DOHH2 (cell line): ENCODE results near the gene CAB39L.

Experiments
- H3F3A ChIP-seq: fragments of 200-600 bp; sonication (generic), shearing (Covaris generic); 2 replicates; pipeline ENCODE4 v1.6.0; 2016; ENCODE audit warnings: antibody characterized with exemption, mild to moderate bottlenecking; ENCODE audit not compliant: control insufficient read depth, insufficient read depth
- H3K27ac ChIP-seq: fragments of 200-600 bp; sonication (generic); 2 replicates; pipeline ENCODE4 v1.5.1; 2014; ENCODE audit warnings: low read depth, mild to moderate bottlenecking, low read length, moderate library complexity
- H3K27me3 ChIP-seq: fragments of 200-600 bp; sonication (generic); 2 replicates; pipeline ENCODE4 v1.6.1; 2014; ENCODE audit warnings: mild to moderate bottlenecking, low read length, mixed read lengths; ENCODE audit not compliant: control insufficient read depth
- H3K36me3 ChIP-seq: fragments of 200-600 bp; sonication (generic); 2 replicates; pipeline ENCODE4 v1.6.1; 2014; ENCODE audit warnings: mild to moderate bottlenecking, low read length, moderate library complexity, mixed read lengths; ENCODE audit not compliant: control insufficient read depth
- H3K4me1 ChIP-seq: fragments of 200-600 bp; sonication (generic); 2 replicates; pipeline ENCODE4 v1.6.1; 2014; ENCODE audit warnings: mild to moderate bottlenecking, low read length, mixed read lengths; ENCODE audit not compliant: control insufficient read depth
- H3K4me2 ChIP-seq: fragments of 200-600 bp; sonication (generic); 2 replicates; pipeline ENCODE4 v1.6.0; 2014; ENCODE audit warnings: mild to moderate bottlenecking, low read length, moderate library complexity
- H3K4me3 ChIP-seq: fragments of 200-600 bp; sonication (generic); 2 replicates; pipeline ENCODE4 v1.5.1; 2014; ENCODE audit warnings: mild to moderate bottlenecking, low read length, mixed read lengths
- H3K79me2 ChIP-seq: fragments of 200-600 bp; sonication (generic); 2 replicates; pipeline ENCODE4 v1.6.1; 2014; ENCODE audit warnings: mild to moderate bottlenecking, low read length, mixed read lengths; ENCODE audit not compliant: control insufficient read depth
- H3K9me2 ChIP-seq: fragments of 200-600 bp; sonication (generic); replicated peaks from 2 replicates; pipeline ENCODE4 v1.6.1; 2014; ENCODE audit warnings: mild to moderate bottlenecking, low read length, mixed read lengths; ENCODE audit not compliant: control insufficient read depth
- H3K9me3 ChIP-seq: fragments of 200-600 bp; sonication (generic); 2 replicates; pipeline ENCODE4 v1.6.1; 2014; ENCODE audit warnings: antibody characterized with exemption, low read length, mixed read lengths; ENCODE audit not compliant: control insufficient read depth, insufficient read depth
- H4K20me1 ChIP-seq: fragments of 200-600 bp; sonication (generic); 2 replicates; pipeline ENCODE4 v1.6.0; 2014; ENCODE audit warnings: low read depth, mild to moderate bottlenecking, antibody characterized with exemption, low read length, moderate library complexity; ENCODE audit not compliant: control insufficient read depth, insufficient read depth
- EZH2phosphoT487 ChIP-seq: fragments of 200-600 bp; sonication (generic); IDR thresholded peaks from 2 replicates; pipeline ENCODE4 v1.6.1; 2017; ENCODE audit warnings: borderline replicate concordance, mild to moderate bottlenecking, antibody characterized with exemption, low read length, moderate library complexity, mixed read lengths
- TF ChIP-seq, protein P1 (sequence below): fragments of 200-600 bp; sonication (generic); IDR thresholded peaks from one replicate; pipeline ENCODE4 v1.5.1; 2014; ENCODE audit warnings: antibody characterized with exemption, mild to moderate bottlenecking, low read depth, low read length; ENCODE audit not compliant: poor library complexity, severe bottlenecking

The CAB39L gene

DNA sequence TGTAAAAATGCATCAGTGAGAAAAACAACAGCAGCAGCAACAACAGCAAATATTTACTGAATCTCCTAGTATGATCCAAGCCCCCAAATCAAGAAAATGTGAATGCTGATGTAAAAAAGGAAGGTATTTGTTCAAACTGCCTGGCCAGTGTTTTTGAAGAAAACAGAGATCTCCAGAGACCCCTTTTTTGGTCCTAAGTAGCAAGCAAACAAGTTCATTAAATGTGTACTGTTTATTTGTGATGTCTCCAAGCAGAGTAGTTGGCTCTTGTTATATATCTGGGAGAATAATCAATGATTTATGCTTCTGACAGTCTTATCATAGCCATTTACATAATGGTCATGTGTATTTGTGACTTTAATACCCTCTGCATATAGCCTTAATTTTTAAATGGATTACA is 145.4 kb downstream of the CAB39L start:
- Histone ChIP-seq H3F3A (no peaks in the 10 kb centered on the region; the same call in 1 of the 2 replicates), H3K4me3 (no peak overlapping the region), H3K36me3 (no peaks in the 10 kb centered on the region), H4K20me1 (no peaks in the 10 kb centered on the region), H3K4me1 (peaks cover 31% of the 10 kb centered on the region), H3K9me3 (no peaks in the 10 kb centered on the region), H3K27ac (no peak overlapping the region), H3K4me2 (no peak overlapping the region), H3K9me2 (no peaks in the 10 kb centered on the region), H3K79me2 (no peaks in the 10 kb centered on the region), H3K27me3 (no peaks in the 10 kb centered on the region)
- TF ChIP-seq, protein P1, sequence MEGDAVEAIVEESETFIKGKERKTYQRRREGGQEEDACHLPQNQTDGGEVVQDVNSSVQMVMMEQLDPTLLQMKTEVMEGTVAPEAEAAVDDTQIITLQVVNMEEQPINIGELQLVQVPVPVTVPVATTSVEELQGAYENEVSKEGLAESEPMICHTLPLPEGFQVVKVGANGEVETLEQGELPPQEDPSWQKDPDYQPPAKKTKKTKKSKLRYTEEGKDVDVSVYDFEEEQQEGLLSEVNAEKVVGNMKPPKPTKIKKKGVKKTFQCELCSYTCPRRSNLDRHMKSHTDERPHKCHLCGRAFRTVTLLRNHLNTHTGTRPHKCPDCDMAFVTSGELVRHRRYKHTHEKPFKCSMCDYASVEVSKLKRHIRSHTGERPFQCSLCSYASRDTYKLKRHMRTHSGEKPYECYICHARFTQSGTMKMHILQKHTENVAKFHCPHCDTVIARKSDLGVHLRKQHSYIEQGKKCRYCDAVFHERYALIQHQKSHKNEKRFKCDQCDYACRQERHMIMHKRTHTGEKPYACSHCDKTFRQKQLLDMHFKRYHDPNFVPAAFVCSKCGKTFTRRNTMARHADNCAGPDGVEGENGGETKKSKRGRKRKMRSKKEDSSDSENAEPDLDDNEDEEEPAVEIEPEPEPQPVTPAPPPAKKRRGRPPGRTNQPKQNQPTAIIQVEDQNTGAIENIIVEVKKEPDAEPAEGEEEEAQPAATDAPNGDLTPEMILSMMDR, result no peak
- no peak for TF ChIP-seq EZH2phosphoT487

DNA sequence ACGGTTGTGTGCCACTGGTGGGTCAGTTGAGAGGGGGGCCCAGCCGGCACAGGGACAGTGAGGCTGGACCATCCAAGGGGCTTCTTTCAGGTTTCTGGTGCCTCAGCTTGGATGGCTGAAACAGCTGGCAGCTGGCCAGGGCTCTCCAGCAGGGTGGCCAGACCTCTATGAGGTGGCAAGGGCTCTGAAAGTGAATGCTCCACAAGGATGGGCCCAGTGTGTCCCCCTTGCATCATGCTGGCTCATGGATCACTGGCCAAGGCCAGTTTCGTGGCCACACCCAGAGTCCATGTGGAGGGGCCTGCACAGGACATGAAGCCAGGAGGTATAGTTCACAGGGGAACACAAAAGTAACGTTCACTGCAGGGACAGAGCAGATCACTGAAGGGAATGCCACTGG is 146.5 kb downstream of the CAB39L start:
- no peaks in the 10 kb centered on the region for H3K36me3 ChIP-seq
- no peaks in the 10 kb centered on the region for H3K9me3 ChIP-seq
- no peaks in the 10 kb centered on the region for H3K9me2 ChIP-seq
- H3K27me3 ChIP-seq, result no peaks in the 10 kb centered on the region
- H3F3A ChIP-seq, result no peaks in the 10 kb centered on the region; the same call in 1 of the 2 replicates
- H3K27ac ChIP-seq, result no peak overlapping the region
- no peak overlapping the region for H3K4me2 ChIP-seq
- H3K4me1 ChIP-seq, result peaks cover 38% of the 10 kb centered on the region
- H3K79me2 ChIP-seq, result no peaks in the 10 kb centered on the region
- TF ChIP-seq EZH2phosphoT487, result no peak
- TF ChIP-seq, protein P1, result no peak
- no peak overlapping the region for H3K4me3 ChIP-seq
- H4K20me1 ChIP-seq, result no peaks in the 10 kb centered on the region

DNA sequence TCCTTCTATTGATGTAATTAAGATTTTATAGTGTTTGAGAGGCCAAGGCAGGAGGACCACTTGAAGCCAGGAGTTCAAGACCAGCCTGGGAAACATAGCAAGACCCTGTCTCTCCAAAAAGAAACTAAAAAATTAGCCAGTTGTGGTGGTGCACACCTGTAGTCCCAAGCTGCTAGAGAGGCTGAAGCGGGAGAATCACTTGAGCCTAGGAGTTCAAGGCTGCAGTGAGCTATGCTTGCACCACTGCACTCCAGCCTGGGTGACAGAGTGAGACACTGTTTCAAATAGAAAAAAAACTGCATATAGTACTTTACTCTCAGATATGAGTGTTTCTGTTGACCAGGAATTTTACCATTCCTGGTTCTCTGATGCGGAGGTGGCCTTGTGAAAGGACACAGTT is 147.2 kb downstream of the CAB39L start:
- H3K27me3 ChIP-seq, result no peaks in the 10 kb centered on the region
- peaks cover 4% of the 10 kb centered on the region for H3F3A ChIP-seq
- H3K36me3 ChIP-seq, result no peaks in the 10 kb centered on the region
- H4K20me1 ChIP-seq, result no peaks in the 10 kb centered on the region
- peaks cover 32% of the 10 kb centered on the region for H3K4me1 ChIP-seq
- H3K9me3 ChIP-seq, result no peaks in the 10 kb centered on the region
- no peak for TF ChIP-seq EZH2phosphoT487
- TF ChIP-seq, protein P1, result no peak
- no peak overlapping the region for H3K27ac ChIP-seq
- H3K4me2 ChIP-seq, result no peak overlapping the region
- H3K4me3 ChIP-seq, result no peak overlapping the region
- H3K9me2 ChIP-seq, result no peaks in the 10 kb centered on the region
- H3K79me2 ChIP-seq, result no peaks in the 10 kb centered on the region
